Activated T-helper 1 cell treated with anti-CD3 and anti-CD28 coated beads, Interleukin-2, amount 50 U/mL, for 16 hours (primary cell): ENCODE measurements around the gene PPARG.
"Not testable (repeated sequence)": the region's sequence is repeated elsewhere in the genome, so short reads cannot be mapped to it uniquely, and the experiment has no call there.

Experiments used
- DNase-seq, 2 donors: peaks; one replicate each; pipeline ENCODE4 v3.0.0-alpha.2; 2020; ENCODE audit warnings: low read depth in 1 of 2, low spot score in 1 of 2

Gene PPARG

DNA sequence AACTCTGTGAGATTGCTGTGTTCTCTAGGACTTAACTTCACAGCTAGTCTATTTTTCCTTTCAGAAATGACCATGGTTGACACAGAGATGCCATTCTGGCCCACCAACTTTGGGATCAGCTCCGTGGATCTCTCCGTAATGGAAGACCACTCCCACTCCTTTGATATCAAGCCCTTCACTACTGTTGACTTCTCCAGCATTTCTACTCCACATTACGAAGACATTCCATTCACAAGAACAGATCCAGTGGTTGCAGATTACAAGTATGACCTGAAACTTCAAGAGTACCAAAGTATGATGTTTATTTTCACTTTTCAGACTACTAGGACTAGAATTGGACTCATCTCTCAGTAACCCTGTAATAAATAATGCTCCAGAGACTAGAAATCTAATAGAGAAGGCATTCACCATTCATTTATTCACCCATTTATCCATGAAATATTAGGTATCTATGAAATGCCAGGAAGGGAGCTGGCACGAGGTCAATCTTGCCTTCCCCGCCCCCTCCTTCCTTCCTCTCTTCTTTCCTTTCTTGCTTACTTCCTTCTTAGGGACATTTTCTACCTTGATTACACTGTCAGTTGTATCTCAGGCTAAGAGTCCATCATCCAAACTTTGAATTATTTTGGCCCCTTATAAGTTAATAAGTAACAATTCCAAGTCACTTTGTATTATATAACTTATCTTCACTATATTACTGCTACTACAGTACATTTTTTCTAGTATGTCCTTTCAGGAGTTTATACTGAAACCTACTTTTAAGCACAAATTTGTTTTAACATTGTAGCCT lies 91.0 kb downstream of the PPARG start:
- DNase-seq = no peak

DNA sequence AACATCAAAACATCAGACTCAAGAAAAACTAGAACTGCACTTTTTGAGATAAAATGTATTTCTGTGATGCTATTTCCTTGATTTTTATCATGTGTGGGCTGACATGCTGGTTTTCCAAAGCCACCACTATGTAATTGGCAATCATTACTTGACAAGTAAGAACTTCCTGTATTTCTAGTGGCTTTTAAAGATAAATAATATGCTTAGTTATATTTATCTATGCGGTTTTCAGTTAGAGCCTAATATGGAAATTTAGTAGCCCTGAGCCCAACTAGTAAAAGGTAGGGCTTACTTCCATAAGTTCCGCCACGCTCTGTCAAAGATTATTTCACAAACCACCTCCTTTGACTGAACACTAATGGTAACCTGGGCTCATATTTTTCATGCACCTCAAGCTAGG lies 91.6 kb downstream of the PPARG start:
- no peak for DNase-seq

DNA sequence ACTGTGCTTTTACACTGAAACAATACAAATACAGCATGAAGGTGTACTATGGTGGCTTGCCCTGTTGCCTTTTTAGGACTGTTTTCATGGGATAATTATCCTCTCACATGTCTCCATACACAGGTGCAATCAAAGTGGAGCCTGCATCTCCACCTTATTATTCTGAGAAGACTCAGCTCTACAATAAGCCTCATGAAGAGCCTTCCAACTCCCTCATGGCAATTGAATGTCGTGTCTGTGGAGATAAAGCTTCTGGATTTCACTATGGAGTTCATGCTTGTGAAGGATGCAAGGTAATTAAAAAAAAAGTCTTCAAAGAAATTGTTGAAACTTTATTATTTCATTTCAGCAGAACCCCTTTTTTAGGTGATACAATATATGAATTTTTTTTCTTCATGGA lies 92.3 kb downstream of the PPARG start:
- no peak for DNase-seq

DNA sequence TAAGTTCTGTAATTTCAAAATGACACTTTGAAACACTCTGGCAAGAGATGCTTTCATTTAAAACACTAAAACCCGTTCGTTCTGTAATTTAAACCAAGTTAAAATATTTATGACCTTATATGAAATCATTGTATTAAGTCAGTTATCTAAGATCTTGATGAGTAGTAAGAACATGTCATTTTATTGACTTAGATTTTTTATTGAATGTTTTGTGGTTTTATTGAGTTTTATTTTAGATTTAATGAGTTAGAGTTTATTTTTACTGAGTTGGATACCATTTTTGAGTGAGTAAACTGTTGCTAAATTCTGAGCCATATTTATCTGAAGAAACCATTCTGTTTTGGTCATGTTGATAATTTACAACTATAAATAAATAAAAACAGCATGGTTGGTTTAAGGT lies 94.3 kb downstream of the PPARG start:
- DNase-seq = no peak

DNA sequence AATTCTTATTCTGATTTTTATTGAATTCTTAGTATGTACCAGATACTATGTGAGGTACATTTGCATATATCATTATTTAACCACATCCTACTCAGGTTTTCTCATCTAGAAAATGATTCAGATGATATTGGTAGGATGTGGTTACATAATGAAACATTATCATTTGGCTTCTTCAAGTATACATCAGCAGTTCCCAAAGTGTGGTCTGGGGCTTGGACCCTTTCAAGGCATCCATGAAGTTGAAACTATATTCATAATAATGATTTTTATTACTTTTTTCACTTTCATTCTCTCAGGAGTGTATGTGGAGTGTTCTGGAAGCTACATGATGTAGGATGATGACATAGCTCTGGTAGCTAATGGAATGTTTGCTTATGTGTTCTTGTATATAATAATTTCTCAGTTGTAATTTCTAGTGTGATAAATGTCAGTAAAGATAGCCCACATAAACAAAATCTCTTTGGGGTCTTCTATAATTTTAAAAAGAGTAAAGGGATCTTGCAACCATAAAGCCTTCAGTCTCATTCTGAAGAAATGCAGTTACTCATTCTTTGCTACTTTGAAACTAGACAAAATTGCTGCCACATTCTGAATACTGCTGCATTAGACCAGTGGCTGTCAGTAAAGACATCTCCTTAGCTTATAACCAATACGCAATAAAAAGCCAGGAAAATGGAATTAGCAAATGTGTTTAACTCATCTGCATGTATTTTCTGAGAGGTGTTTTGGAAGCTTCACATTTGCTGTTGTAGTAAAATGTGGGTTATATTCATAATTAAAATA lies 95.8 kb downstream of the PPARG start:
- DNase-seq = no peak

DNA sequence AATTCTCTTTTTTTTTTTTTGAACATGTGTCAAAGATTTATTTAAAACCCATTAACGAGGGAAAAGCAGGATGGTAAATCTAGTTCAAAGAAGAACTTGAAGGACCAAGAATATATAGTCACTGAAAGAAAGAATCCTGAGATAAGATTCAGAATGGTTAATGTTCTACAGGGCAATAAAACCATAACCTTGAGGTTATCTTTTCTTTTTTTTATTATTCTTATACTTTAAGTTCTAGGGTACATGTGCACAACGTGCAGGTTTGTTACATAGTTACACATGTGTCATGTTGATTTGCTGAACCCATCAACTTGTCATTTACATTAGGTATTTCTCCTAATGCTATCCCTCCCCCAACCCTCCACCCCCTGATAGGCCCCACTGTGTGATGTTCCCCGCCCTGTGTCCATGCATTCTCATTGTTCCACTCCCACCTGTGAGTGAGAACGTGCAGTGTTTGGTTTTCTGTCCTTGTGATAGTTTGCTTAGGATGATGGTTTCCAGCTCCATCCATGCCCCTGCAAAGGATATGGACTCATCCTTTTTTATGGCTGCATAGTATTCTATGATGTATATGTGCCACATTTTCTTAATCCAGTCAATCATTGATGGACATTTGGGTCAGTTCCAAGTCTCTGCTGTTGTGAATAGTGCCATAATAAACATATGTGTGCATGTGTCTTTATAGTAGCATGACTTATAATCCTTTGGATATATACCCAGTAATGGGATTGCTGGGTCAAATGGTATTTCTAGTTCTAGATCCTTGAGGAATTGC lies 97.8 kb downstream of the PPARG start:
- DNase-seq = not testable (repeated sequence)

DNA sequence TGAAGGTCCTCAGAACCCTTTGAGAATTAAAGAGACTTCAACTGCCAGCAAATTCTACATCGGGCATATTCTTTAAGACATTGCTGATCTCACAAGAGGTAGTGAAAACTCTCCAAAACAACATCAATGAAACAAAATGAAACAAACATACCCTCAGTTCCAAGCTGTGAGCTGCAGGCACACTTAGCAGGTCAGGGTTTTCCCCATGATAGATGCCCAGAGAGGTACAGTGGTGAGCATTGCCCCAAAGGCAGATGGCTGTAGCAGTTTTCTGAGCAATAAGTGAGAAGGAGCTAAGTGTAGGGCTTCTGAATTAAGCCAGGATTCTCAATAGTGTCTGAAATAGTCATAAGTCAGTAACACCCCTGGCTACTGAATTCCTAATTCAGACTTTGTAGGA lies 99.3 kb downstream of the PPARG start:
- no peak for DNase-seq

DNA sequence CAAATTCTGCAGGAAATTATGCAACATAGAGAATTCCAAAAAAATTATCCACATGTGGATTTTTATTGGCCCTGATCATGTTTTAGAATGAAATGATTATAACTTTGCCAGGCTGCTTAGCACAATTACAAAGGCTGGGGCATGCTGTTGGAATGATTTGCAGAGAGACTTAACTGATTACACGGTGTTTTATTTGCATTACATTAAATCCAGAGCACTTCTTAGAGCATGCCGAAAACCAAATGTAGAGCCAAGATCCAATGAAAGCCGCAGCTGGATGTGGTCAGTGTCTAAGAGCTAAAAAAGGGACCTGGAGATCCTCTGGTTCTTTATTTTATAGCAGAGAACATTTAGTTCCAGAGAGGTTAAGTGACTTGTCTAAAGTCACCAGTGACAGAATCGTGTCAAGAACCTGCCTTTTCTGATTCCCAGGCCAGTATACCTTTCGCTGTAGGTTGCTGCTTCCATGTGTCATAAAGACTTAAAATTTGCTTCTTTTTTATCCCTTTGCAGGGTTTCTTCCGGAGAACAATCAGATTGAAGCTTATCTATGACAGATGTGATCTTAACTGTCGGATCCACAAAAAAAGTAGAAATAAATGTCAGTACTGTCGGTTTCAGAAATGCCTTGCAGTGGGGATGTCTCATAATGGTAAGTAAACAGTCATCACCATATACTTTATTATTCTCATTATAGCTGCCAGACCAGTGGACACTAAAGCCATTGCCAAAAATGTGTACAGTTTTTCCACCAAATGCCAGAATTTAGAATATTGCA lies 103.4 kb downstream of the PPARG start:
- DNase-seq = no peak

DNA sequence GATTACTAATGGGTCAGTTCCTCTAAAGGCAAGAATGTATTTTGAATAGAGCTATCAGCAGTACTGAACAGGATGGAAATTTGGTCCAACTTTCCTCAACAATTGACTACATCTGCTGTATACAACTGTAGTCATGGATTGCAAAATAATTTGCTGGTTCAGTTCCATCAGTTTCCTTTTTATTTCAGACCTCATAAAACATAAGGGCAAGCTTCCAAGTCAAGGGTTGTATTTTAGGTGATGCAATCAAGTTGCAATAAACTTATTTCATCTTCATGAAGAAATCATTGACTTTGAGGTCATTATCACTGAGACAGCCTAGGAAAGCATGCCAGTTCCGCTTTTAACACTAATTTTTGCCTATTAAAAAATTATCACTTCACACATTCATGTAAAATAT lies 105.0 kb downstream of the PPARG start:
- DNase-seq = no peak

DNA sequence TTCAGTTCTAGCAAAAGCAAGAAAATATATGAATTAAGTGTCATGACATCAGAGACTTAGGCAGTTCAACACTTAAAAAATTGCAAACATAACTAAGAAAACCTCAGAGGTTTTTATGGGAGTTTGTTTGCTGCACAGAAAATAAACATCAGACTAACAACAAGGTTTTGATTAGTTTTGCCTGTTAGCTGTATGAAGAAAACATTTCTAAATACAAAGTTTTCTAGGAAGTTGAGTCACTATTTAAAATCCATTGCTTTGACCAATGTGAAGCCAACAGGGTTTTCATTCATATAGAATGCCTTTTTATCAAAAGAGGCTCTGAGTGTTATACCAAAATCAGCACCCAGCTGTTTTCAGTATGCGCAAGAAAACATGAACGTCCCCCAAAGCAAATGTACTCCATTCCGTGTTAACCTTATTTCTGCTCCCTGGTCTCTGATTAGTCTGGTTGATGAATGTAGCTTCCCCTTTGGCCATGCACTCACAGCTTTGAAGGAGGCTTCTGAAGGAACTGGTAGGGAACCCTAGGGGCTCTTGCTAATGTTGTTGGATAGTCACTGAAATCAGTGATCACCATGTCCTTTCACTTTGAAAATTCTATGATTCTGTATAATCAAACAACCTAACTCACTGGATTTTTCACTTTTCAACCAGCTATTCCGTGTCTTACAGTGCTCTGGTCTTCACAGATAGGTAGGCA lies 105.8 kb downstream of the PPARG start:
- DNase-seq = no peak

DNA sequence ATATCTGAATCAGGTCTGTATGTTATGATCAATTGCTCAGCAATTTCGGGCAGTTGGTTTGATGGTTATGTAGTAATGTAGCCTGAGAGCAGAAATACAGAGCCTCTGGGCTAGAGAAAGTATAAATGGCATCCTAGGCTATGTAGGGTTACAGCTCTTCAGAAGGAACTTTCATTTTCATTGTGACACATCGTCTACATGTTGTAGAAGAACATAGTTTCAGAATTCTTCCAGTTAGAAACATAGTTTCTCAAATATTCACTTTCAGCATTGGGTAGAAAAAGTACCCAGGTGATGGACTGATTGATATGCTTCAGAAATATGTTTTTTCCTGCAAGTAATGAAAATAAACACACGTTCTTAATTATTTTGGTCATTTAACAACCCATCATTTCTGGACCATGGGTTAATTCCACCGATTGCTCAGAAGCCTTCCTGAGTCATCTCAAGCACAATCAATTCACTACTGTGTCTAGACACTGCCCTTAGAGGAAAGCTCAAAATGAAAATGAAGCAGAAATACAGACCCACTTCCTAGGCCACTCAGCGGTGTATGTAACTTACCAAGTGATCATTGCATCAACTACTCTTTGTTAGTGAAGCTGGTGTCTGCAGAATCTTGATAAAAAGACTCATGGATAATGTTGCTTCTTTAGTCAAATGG lies 106.6 kb downstream of the PPARG start:
- DNase-seq = no peak

DNA sequence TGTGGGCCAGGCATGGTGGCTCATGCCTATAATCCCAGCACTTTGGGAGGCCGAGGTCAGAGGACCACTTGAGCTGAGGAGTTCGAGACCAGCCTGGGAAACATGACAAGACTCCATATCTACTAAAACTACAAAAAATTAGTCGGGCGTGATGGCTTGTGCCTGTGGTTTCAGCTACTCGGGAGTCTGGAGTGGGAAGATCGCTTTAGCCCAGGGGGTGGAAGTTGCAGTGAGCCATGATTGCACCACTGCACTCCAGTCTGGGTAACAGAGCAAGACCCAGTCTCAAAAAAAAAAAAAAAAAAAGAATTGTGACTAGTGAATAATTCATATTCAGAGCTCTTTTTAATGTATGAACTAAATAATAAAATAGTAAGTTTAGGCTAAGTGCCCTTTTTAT lies 107.6 kb downstream of the PPARG start:
- no peak for DNase-seq

DNA sequence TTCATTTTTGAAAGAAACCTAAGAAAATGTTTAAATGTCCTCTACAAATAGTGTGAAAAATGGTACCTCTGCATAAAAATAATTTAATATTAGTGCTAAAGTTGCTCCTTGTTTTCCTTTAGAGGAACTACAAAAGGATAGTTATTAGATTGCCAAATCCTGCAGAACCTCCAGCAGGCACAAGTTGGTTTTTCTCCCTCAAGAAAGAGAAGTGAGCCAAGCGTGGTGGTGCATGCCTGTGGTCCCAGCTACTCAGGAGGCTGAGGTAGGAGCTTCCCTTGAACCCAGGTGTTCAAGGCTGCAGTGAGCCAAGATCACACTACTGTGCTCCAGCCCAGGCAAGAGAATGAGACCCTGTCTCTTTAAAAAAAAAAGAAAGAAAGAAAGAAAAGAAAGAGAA lies 110.4 kb downstream of the PPARG start:
- no peak for DNase-seq

DNA sequence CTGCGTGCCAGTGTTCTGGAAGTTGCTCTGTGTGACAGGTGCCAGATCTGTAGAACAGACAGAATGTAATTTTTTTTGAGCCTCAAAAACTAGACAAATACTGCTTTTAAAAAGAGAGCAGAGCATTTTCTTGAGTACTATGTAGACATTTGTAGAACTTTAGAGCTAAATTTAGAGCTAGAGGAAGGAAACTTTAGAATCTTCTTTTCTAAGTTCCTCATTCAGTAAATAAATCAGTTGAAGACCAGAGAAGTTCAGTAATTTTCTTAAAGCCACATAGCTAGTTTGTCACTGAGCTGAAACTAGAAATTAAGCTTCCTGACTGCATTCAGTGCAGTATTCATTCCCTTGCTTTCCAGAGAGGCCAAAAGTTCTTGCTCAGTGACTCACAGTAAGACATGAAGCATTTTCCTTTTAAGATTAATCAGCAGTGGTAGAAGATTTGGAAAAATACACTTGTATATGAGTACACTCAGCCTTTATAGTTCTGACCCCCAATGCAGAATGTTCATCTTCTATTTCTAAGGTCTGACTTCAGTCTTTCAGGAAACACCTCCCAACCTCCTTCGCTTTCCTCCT lies 111.8 kb downstream of the PPARG start:
- DNase-seq = no peak

DNA sequence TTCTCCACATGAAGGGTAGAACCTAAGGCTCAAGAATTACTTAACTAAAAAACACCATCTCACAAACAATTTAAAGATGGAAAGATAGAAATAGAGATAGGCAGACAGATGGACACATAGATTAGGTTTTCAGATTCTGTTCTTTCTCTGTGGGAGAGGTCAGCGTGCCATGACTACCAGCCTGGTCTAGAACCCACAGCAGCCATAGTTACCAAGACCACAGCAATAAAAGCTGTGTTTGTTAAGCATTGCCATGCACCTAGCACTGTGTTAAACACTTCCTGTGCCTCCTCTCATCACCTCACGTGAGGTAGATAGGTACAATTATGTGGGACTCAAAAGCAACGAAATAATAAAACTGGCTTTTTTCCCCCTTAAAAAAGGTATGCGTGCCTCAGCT lies 112.3 kb downstream of the PPARG start:
- no peak for DNase-seq

DNA sequence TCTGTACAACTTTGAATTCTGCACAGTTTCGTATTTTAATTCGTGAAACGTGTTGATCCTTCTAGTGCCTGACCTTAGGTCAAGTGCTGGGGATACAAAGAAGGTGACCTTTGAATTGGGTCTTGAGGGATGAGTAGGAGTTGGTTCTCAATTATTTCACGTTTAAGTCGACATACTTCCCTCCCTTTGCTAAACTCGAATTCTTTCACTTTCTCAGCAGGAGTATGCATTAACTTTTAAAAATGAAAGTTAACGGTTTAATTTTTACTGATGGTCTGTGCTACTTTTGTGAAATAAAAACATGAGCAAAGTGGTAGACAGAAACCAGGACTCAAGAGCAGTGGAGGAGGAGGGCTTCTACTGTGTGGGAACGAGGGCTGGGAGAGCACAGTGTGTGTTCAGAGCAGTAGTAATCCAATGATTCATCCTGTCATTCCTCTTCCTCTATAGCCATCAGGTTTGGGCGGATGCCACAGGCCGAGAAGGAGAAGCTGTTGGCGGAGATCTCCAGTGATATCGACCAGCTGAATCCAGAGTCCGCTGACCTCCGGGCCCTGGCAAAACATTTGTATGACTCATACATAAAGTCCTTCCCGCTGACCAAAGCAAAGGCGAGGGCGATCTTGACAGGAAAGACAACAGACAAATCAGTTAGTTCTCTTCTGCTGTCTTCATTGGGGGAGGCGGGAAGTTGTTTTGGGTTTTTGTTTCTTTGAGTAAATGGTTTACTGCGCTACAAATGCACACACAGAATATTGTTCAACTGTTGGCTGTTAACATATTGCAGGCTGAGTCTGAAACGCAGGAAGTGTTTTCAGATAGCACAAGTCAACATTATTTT lies 116.8 kb downstream of the PPARG start:
- DNase-seq = no peak

DNA sequence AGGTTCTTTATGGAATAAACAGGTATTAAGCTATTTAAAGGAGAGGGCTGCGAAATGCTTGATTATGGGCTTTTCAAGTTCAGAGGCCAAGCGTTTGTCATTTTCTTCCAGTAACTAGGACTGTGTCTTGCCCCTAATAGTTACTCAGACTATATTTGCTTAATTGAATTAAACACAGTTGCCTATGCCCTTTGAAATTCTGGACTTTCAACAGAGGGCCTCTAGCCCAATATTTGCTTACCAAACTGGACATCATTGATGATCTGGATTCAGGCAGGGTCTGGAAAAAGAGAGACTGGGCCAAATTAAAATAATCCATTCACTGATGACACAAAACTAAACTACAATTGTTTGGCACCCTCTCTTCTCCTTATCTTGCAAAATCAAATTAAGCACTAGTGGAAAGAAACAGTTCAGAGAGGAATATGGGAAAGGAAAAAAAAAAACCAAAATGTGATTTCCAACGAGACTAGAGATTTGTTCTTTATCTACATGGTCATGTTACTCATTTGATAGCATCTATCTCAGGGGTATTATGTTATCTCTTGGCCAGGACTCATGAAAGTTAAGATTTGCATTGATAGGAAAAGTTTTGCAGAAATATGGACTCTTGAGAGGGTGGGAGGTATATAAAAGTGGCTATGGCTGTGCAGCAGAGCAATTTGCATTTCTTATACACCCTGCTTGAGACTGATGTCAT lies 120.3 kb downstream of the PPARG start:
- DNase-seq = no peak
